Heart left ventricle (tissue), 16 donors: ENCODE results near the gene SLC22A25. TPM values are rescaled to one million over a fixed set of nuclear protein-coding genes. Genes with fewer than 3 reads are reported as not detected.

Source experiments
- ATAC-seq, 4 donors: fragments of 200-7000 bp; cut with Tn5 transposase; one replicate each; pipeline ENCODE4 v1.9.1; 2020 to 2022; ENCODE audit warnings: moderate library complexity in 4 of 4, mild to moderate bottlenecking in 3 of 4, moderate number of reproducible peaks in 1 of 4
- DNase-seq, 5 donors: peaks; one replicate each; pipeline ENCODE4 v3.0.0-alpha.2; 2020
- H3K27ac ChIP-seq, 12 donors: fragments of 200-600 bp; sonication (generic) in 4 of 12; one replicate each; pipeline versions ENCODE4 v1.5.0 to v1.8.0; 2016 to 2022; ENCODE audit warnings: mild to moderate bottlenecking in 2 of 12
- H3K27me3 ChIP-seq, 9 donors: fragments of 200-600 bp; sonication (generic) in 2 of 9; one replicate each; pipeline versions ENCODE4 v1.5.1 to v1.8.0; 2016 to 2022; ENCODE audit warnings: mild to moderate bottlenecking in 3 of 9
- H3K36me3 ChIP-seq, 9 donors: fragments of 200-600 bp; sonication (generic) in 2 of 9; one replicate each; pipeline versions ENCODE4 v1.5.0 to v1.8.0; 2018 to 2022; ENCODE audit warnings: mild to moderate bottlenecking in 2 of 9
- H3K4me1 ChIP-seq, 12 donors: fragments of 200-600 bp; sonication (generic) in 4 of 12; one replicate each; pipeline versions ENCODE4 v1.5.0 to v1.8.0; 2016 to 2022; ENCODE audit warnings: mild to moderate bottlenecking in 3 of 12
- H3K4me3 ChIP-seq, 12 donors: fragments of 200-600 bp; sonication (generic) in 4 of 12; one replicate each; pipeline versions ENCODE4 v1.5.0 to v1.8.0; 2017 to 2022; ENCODE audit warnings: mild to moderate bottlenecking in 9 of 12, moderate library complexity in 4 of 12
- H3K9me3 ChIP-seq, 12 donors: fragments of 200-600 bp; sonication (generic) in 4 of 12; one replicate each; pipeline versions ENCODE4 v1.5.0 to v1.8.0; 2016 to 2022; ENCODE audit warnings: mild to moderate bottlenecking in 1 of 12
- CTCF ChIP-seq, 12 donors: fragments of 200-600 bp; sonication (generic) in 4 of 12; IDR thresholded peaks; one replicate each; pipeline versions ENCODE4 v1.5.0 to v1.8.0; 2018 to 2022; ENCODE audit warnings: antibody characterized with exemption in 12 of 12, mild to moderate bottlenecking in 5 of 12
- POLR2A ChIP-seq, 2 donors: fragments of 450-650 bp; IDR thresholded peaks; one replicate each; pipeline ENCODE4 v1.6.1; 2017; ENCODE audit warnings: antibody characterized with exemption in 2 of 2, mild to moderate bottlenecking in 2 of 2, moderate library complexity in 2 of 2
- WGBS, 4 donors: extraction: QIAGEN DNeasy Blood & Tissue Kit in 2 of 4; methylation state at CpG; one replicate each; pipeline versions ENCODE4 v1.1.5 to v1.1.7; 2013 to 2018; 5-methylcytosine and 5-hydroxymethylcytosine counted together
- intact Hi-C, 10 donors: fragments of 100-400 bp; cut with DNase I; formaldehyde crosslinking; loops; one replicate each; pipeline versions ENCODE4 v1.11.1 to v1.14.2; 2022
- polyA plus RNA-seq, 2 donors: library from polyadenylated mRNA; stranded (reverse); fragments of 200-250 nt; gene quantifications; one replicate each; pipeline ENCODE4 v1.2.3, GENCODE V29; 2013
- total RNA-seq, 9 donors: library from RNA; depleted of rRNA in 2 of 9; stranded (reverse); fragments of >200 nt in 2 of 9; fragmentation: NEBNext Ultra II Directional in 3 of 9; extraction: Animal tissue kit (Norgen Biotek cat#: 25700) in 3 of 9; gene quantifications; one replicate each; pipeline versions ENCODE4 v1.1.0 to v1.2.4, GENCODE V29; 2016 to 2023
- donor health status: ischemic (EF 13 %, LVEDD 7.1; RV severe dilation, severe dysfunction).
- donor health status: healthy with polysubstance abuse.
- donor health status: DM: no; HTN: yes; CAD: no.
- donor health status: DM: no; HTN: no; CAD: no.
- donor health status: ischemic (EF 25% LVEDD 6.9; RV normal size, moderate dysfunction).
- donor health status: ischemic (EF 25% LVEDD 5.7; RV mildly dilated, moderate dysfunction).
- donor health status: healthy.
- donor health status: DM: yes; HTN: yes; CAD: no.
- donor health status: ischemic (EF 35%, LVEDD 5.7; RV mildly dilated, moderate dysfunction).
- donor health status: nonischemic (EF 11% LVEDD 7.7; RV severe dilation, severe dysfunction).
- donor health status: DM: yes; HTN: yes; CAD: no.
- donor health status: PGD.
- donor health status: ischemic (EF 29% LVEDD 5.4; RV normal size, mild dysfunction).
- donor health status: nonischemic (EF 23%, LVEDD 6.1; RV moderate dilation, normal function).

The SLC22A25 gene
- total and polyA plus RNA-seq, 11 donors: not detected

GRCh38 chr11:63229815-63230214 is 13.6 kb downstream of the SLC22A25 start:
- peaks cover 0 to 5% (median 0%) of the 10 kb centered on the region in 12 donors for H3K9me3 ChIP-seq
- no peaks in the 10 kb centered on the region for H3K36me3 ChIP-seq
- ATAC-seq: no peak
- TF ChIP-seq POLR2A (IDR thresholded peaks at IDR 0.05): no peak
- no peak for TF ChIP-seq CTCF (IDR thresholded peaks at IDR 0.05)
- DNase-seq: no peak
- H3K4me3 ChIP-seq: no peak overlapping the region
- intact Hi-C loops: loop anchor here in 1 of 10 donors (10.0 kb wide), 1 partner anchor 105 kb away; no protein-coding TSS in a partner anchor
- WGBS, 4 donors: 34 to 38% (median 36%) methylated on average over 1 of the region's 1 CpG
- no peaks in the 10 kb centered on the region for H3K4me1 ChIP-seq
- no peak overlapping the region for H3K27ac ChIP-seq
- peaks cover 0 to 8% (median 0%) of the 10 kb centered on the region in 9 donors for H3K27me3 ChIP-seq

DNA sequence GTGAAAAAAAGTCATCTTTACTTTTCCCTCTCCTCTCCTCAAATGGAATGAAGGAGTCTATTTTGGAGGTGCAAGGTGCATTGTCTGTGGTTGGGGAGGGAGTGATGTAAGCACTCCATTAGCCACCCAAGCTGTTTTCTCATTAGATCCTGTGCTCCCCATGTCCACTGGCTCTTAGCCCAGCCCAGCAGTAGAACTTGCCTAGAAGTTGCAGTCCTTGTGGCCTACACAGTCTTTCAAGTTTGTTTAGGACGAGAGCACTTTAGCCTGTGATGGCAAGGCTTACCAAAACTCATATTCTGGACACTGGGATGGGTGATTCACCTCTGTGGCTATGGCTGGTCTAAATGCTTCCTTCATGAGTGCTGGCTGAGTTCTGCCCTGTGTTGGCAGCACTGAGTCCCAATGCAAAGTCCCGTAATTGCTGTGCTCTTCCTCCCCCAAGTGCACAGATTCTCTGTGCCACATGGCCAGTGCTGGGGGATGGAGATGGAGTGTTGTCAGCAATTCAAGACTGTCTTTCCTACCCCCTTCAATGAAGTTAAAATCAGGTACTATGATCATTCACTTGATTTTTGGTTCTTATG is 15.8 kb downstream of the SLC22A25 start:
- Histone ChIP-seq H3K4me1 (no peaks in the 10 kb centered on the region), H3K27ac (no peak overlapping the region), H3K27me3 (peaks cover 0 to 8% (median 0%) of the 10 kb centered on the region in 9 donors), H3K36me3 (no peaks in the 10 kb centered on the region), H3K9me3 (peaks cover 0 to 5% (median 0%) of the 10 kb centered on the region in 12 donors), H3K4me3 (no peak overlapping the region)
- intact Hi-C loops: loop anchor here in 1 of 10 donors (10.0 kb wide), 1 partner anchor 103 kb away; no protein-coding TSS in a partner anchor
- ATAC-seq: no peak
- WGBS, 4 donors: 70 to 82% (median 77%) methylated on average over 2 of the region's 2 CpGs
- DNase-seq: no peak
- TF ChIP-seq CTCF (IDR thresholded peaks at IDR 0.05) (no peak), POLR2A (IDR thresholded peaks at IDR 0.05) (no peak)

DNA sequence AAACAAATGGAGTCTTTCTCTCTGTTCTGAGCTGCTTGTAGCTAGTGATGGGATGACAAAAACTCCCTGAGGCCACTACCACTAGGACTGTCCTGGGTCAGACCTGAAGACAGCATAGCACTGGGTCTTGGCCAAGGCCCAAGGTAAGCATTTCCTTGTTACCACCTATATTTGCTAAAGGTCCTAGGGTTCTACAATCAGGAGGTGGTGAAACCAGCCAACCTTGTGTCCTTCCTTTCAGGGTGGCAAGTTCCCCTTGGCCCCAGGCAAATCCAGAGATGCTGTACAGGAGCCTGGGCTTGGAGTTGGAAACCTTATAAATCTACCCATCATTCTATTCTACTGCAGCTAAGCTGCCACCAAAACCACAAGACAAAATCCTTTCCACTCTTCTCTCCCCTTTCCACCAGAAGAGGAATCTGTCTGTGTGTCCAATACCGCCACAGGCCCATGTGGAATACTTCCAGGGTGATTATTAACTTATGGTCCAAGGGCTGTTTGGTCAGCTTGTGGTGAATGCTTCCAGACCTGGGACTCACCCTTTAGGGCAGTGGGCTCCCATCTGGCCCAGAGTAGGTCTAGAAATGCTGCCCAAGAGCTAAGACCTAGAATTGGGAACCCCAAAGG is 16.8 kb downstream of the SLC22A25 start:
- Histone ChIP-seq H3K27me3 (peaks cover 0 to 8% (median 0%) of the 10 kb centered on the region in 9 donors), H3K36me3 (no peaks in the 10 kb centered on the region), H3K9me3 (peaks cover 0 to 5% (median 0%) of the 10 kb centered on the region in 12 donors), H3K27ac (no peak overlapping the region), H3K4me3 (no peak overlapping the region), H3K4me1 (no peaks in the 10 kb centered on the region)
- DNase-seq (no peak), ATAC-seq (no peak)
- 85 to 91% (median 90%) methylated on average over 1 of the region's 1 CpG for WGBS, 4 donors
- TF ChIP-seq CTCF (IDR thresholded peaks at IDR 0.05) (no peak), POLR2A (IDR thresholded peaks at IDR 0.05) (no peak)
- intact Hi-C loops: loop anchor here in 1 of 10 donors (10.0 kb wide), 1 partner anchor 102 kb away; no protein-coding TSS in a partner anchor

- no peaks in the 10 kb centered on the region for H3K27me3 ChIP-seq
- intact Hi-C loops: loop anchor here in 8 of 10 donors (5.0 to 10.0 kb wide), 7 partner anchors 87 to 309 kb away; no protein-coding TSS in a partner anchor
- peaks cover 0 to 5% (median 0%) of the 10 kb centered on the region in 12 donors for H3K9me3 ChIP-seq
- no peak overlapping the region for H3K27ac ChIP-seq
- DNase-seq: no peak
- no peaks in the 10 kb centered on the region for H3K36me3 ChIP-seq
- ATAC-seq: no peak
- 56 to 73% (median 59%) methylated on average over 4 of the region's 4 CpGs for WGBS, 4 donors
- no peaks in the 10 kb centered on the region for H3K4me1 ChIP-seq
- no peak overlapping the region for H3K4me3 ChIP-seq
- TF ChIP-seq CTCF (IDR thresholded peaks at IDR 0.05): no peak
- TF ChIP-seq POLR2A (IDR thresholded peaks at IDR 0.05): no peak
These were observed 29.3 kb downstream of the SLC22A25 start for GRCh38 chr11:63214093-63214492.
